HL-60 (cell line): Measurements from ENCODE around the gene TPGS1.

Experiments used
- CTCF ChIP-seq: IDR thresholded peaks from one replicate; pipeline ENCODE4 v1.5.1; 2011; ENCODE audit warnings: low read length, control low read depth, inconsistent platforms; ENCODE audit not compliant: insufficient read depth
- GABPA ChIP-seq: IDR thresholded peaks from 2 replicates; pipeline ENCODE4 v1.6.1; 2012; ENCODE audit warnings: low read depth

GRCh38 chr19:541699-542098, 34.4 kb downstream of the TPGS1 start:
- no peak for TF ChIP-seq CTCF
- no peak for TF ChIP-seq GABPA
